Smooth muscle cell (in vitro differentiated cells): ENCODE data around the gene NMRK2. TPM values are rescaled to one million over a fixed set of nuclear protein-coding genes. Genes with fewer than 3 reads are reported as not detected.
"Not testable (repeated sequence)": the region's sequence is repeated elsewhere in the genome, so short reads cannot be mapped to it uniquely, and the experiment has no call there.

Experiments
- DNase-seq: peaks from one replicate; lab custom pipeline; 2025; ENCODE audit not compliant: unreplicated experiment; lab: John Stamatoyannopoulos, UW
- H2AFZ ChIP-seq: fragments of 200-600 bp; sonication (generic); 2 replicates; pipeline ENCODE4 v1.6.0; 2016; ENCODE audit warnings: antibody characterized with exemption, low read depth, mild to moderate bottlenecking
- H3F3A ChIP-seq: fragments of 200-600 bp; sonication (generic); 2 replicates; pipeline ENCODE4 v1.6.0; 2017; ENCODE audit warnings: antibody characterized with exemption, low read depth
- H3K27ac ChIP-seq: fragments of 200-600 bp; sonication (generic); 2 replicates; pipeline ENCODE4 v1.5.1; 2016; ENCODE audit warnings: low read depth, mild to moderate bottlenecking
- H3K27me3 ChIP-seq: fragments of 200-600 bp; sonication (generic); 2 replicates; pipeline ENCODE4 v1.6.1; 2016; ENCODE audit warnings: low read depth, mild to moderate bottlenecking
- H3K36me3 ChIP-seq: fragments of 200-600 bp; sonication (generic); 2 replicates; pipeline ENCODE4 v1.5.1; 2016; ENCODE audit warnings: low read depth
- H3K4me1 ChIP-seq: fragments of 200-600 bp; sonication (generic); 2 replicates; pipeline ENCODE4 v1.5.1; 2016; ENCODE audit warnings: low read depth
- H3K4me2 ChIP-seq: fragments of 200-600 bp; sonication (generic); 2 replicates; pipeline ENCODE4 v1.6.0; 2016; ENCODE audit warnings: mild to moderate bottlenecking
- H3K4me3 ChIP-seq: fragments of 200-600 bp; sonication (generic); 2 replicates; pipeline ENCODE4 v1.5.1; 2016; ENCODE audit warnings: mild to moderate bottlenecking
- H3K79me2 ChIP-seq: fragments of 200-600 bp; sonication (generic); 2 replicates; pipeline ENCODE4 v1.6.0; 2016; ENCODE audit warnings: low read depth, mild to moderate bottlenecking
- H3K9ac ChIP-seq: fragments of 200-600 bp; sonication (generic); 2 replicates; pipeline ENCODE4 v1.6.0; 2016; ENCODE audit warnings: low read depth
- H3K9me3 ChIP-seq: fragments of 200-600 bp; sonication (generic); replicated peaks from 2 replicates; pipeline ENCODE4 v1.5.1; 2016; ENCODE audit warnings: low read depth
- H4K20me1 ChIP-seq: fragments of 200-600 bp; sonication (generic); 2 replicates; pipeline ENCODE4 v1.6.0; 2016; ENCODE audit warnings: low read depth
- CTCF ChIP-seq: fragments of 200-600 bp; sonication (generic); IDR thresholded peaks from 2 replicates; pipeline ENCODE4 v1.5.1; 2017; ENCODE audit warnings: borderline replicate concordance, mild to moderate bottlenecking, antibody characterized with exemption; ENCODE audit not compliant: insufficient read depth, poor library complexity, severe bottlenecking
- WGBS: methylation state at CpG from one replicate; pipeline ENCODE4 v1.1.7; 2016; ENCODE audit warnings: low lambda C conversion rate; 5-methylcytosine and 5-hydroxymethylcytosine counted together
- polyA plus RNA-seq: library from polyadenylated mRNA; unstranded; fragments of >200 nt; fragmentation: Nextera tagmentation; extraction: Ambion mirVana; gene quantifications from 2 replicates; pipeline ENCODE4 v1.2.1, GENCODE V29; 2016
- total RNA-seq: library from RNA; depleted of rRNA; stranded (reverse); fragments of >200 nt; gene quantifications from 2 replicates; pipeline ENCODE4 v1.2.3, GENCODE V29; 2014

NMRK2 gene
- total and polyA plus RNA-seq, 2 experiments from 2014 or later: not detected

DNA sequence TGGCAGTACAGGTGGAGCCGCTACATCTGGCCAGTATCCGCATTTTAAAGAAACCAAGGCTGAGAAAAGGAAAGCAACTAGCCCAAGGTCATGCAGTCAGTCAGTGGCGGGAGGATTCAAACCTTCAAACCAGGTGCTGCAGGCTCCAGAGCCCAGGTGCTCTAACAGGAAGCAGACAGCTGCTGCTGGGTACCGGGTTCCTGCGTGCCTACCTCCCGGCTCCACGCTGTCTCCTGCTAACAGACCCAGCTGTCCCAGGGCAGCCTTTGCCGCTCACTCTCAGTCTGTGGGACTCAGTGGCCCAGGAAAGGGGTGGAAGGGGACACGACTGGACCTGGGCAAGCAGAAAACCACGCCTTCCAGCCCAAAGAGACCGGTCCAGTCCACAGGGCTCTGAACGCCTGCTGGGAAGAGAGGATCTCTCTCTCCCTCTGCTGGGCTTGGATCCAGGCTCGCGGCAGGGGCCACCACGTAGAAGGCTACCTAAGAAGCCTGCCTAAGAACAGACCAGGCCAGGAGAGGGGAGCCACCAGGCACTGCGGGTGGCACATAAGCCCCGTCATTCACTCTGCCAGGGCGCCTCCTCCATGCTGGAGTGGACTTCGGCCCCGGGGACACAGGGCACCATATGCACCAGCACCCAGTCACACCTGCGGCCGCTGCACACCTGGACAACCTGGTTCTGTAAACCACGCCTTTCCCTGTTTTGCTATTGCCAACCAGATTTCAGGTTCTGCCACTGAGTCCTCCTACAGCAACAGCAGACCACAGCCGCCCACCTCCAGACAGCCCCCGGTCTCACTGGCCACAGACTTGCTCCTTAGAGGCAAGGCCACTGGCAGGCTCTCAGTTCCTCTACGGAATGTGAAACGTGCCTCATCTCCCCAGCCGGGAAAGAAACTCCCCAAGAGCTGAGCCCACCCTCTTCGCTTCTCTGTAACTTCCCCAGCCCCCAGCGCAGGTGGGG lies 33.5 kb downstream of the NMRK2 start:
- Histone ChIP-seq H3K36me3 (peaks cover 5% of the 10 kb centered on the region), H4K20me1 (peaks cover 88% of the 10 kb centered on the region)
- DNase-seq: no peak

DNA sequence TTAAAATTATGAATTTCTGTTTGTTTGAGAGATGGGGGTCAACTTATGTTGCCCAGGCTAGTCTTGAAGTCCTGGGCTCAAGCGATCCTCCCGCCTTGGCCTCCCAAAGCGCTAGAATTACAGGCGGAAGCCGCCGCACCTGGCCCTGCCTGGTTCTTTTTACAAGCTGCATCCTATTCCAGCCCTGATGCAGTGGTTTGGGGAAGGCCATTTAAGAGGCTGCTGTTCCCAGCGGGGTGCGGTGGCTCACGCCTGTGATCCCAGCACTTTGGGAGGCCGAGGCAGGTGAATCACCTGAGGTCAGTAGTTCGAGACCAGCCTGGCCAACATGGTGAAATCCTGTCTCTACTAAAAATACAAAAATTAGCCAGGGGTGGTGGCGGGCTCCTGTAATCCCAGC lies 35.1 kb downstream of the NMRK2 start:
- Histone ChIP-seq H4K20me1 (peaks cover 87% of the 10 kb centered on the region), H3K27ac (peak overlapping the region; percentile 99), H3K79me2 (peaks cover 63% of the 10 kb centered on the region), H3K4me1 (peaks cover 15% of the 10 kb centered on the region), H3K4me2 (peak overlapping the region; percentile 74), H3K4me3 (peak overlapping the region; percentile 15), H3K9ac (peak overlapping the region; percentile 70), H3F3A (peaks cover 31% of the 10 kb centered on the region)
- H3K36me3 ChIP-seq, H3K27me3 ChIP-seq, H3K9me3 ChIP-seq, DNase-seq, H2AFZ ChIP-seq: not testable (repeated sequence)
- WGBS: 86% methylated on average over 12 of the region's 12 CpGs

More for the DNA sequence above, 33.5 kb downstream of the NMRK2 start:
- Histone ChIP-seq H3K79me2 (peaks cover 78% of the 10 kb centered on the region), H3K4me2 (peak overlapping the region; percentile 74), H2AFZ (no peak overlapping the region), H3K27me3 (no peaks in the 10 kb centered on the region), H3K9ac (no peak overlapping the region), H3F3A (peaks cover 18% of the 10 kb centered on the region), H3K27ac (peak overlapping the region; percentile 99), H3K4me3 (no peak overlapping the region), H3K9me3 (no peaks in the 10 kb centered on the region), H3K4me1 (peaks cover 15% of the 10 kb centered on the region)
- TF ChIP-seq CTCF: no peak
- WGBS: 86% methylated on average over 30 of the region's 30 CpGs

DNA sequence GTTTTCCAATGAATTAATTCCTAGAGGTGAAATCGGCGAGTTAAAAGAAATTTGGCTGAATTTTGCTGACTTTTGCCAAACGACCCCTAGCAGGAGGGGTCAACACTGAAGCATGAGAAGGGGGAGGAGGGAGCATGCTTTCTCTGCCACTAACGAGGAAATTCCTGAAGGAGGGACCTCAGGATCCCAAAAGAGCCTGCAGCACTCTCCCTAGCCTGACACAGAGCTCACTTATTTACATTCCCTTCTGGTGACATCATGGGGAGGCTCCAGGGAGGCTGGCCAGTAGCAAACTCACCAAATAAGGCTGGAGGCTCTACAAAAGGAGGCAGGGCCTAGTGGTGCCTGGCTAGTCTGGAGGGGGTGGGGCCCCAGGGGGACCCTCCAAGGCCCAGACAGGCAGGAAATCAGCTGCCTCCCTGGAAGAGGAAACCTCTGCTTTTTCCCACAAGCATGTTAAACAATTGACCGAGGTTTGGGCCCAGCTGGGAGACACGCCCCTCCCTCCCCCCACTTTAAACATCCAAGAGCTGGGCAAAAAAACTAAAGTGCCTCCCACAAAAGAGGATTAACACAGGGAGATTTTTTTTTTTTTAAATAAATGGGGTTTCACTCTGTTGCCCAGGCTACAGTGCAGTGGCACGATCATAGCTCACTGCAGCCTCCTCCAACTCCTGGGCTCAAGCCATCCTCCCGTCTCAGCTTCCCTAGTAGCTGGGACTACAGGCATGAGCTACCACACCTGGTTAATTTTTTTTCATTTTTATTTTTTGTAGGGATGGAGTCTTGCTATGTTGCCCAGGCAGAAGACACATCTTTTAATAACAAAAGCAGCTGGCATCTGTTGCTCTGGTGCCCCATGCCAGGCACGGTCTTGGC lies 35.9 kb downstream of the NMRK2 start:
- H3F3A ChIP-seq: peaks cover 31% of the 10 kb centered on the region
- no peaks in the 10 kb centered on the region for H3K9me3 ChIP-seq
- no peak for TF ChIP-seq CTCF
- H3K27ac ChIP-seq: peak overlapping the region; percentile 99
- peak overlapping the region; percentile 99 for H3K4me3 ChIP-seq
- no peak overlapping the region for H2AFZ ChIP-seq
- H3K4me2 ChIP-seq: peak overlapping the region; percentile 96
- peaks cover 15% of the 10 kb centered on the region for H3K4me1 ChIP-seq
- H3K27me3 ChIP-seq: no peaks in the 10 kb centered on the region
- peak overlapping the region; percentile 99 for H3K9ac ChIP-seq
- H3K36me3 ChIP-seq: no peaks in the 10 kb centered on the region
- DNase-seq: peak; percentile 58
- 7% methylated on average over 9 of the region's 9 CpGs for WGBS
- H4K20me1 ChIP-seq: peaks cover 79% of the 10 kb centered on the region
- H3K79me2 ChIP-seq: peaks cover 55% of the 10 kb centered on the region
